ENCODE measurements around the gene SPECC1.
A peak's percentile ranks its signal among the peaks of the same experiment; 100 is the strongest.
"Not testable (repeated sequence)": the region's sequence is repeated elsewhere in the genome, so short reads cannot be mapped to it uniquely, and the experiment has no call there.

Gene SPECC1

DNA sequence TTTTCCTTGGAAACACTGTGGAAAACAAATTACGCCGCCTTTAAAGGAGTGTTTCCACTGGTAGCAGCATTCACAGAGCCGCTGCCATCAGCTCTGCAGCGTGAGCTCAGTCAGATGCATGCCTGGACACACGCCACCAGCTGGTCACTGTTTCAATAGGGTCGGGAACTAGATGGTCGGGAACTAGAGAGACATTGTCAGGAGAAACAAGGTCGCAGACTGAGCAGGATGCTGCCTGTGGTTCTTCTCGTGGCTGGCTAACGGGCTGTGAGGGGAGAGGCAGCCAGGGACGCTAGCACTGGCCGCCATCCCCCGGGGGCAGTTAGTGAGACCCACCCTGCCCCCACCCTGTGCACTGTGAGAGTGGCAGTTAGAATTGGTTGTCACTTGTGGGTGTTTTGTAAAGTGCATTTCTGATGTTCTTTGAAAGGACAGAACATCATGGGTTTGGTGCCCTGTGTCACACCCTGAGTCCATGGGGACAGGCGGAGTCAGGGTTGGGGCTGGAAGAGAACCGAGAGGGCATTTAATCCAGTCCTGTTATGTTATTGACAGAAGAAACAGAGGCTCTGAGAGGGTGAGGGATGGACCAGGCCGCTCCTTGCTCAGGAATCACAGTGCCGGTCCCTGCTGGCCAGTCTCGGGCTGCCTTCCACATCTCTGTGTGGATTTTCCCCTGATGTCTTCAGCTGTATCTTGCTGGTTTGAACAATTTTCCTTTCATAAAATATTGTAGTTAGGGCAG is 86.3 kb downstream of the SPECC1 start:
- no peak for DNase-seq

DNA sequence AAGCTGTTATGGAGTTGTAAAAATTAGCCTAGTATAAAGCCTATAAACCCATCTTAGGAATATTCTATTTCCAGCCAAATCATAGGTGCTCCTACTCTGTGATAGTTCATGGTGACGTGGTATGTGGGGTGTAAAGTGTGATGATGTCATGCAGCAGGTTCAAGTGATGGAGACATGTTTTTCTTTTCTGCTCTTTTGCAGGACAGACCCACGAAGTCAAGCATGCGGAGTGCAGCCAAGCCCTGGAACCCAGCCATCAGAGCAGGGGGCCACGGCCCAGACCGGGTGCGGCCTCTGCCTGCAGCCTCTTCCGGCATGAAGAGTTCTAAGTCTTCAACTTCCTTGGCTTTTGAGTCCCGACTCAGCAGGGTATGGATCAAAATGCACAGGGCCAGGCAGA is 87.3 kb downstream of the SPECC1 start:
- DNase-seq = no peak

DNA sequence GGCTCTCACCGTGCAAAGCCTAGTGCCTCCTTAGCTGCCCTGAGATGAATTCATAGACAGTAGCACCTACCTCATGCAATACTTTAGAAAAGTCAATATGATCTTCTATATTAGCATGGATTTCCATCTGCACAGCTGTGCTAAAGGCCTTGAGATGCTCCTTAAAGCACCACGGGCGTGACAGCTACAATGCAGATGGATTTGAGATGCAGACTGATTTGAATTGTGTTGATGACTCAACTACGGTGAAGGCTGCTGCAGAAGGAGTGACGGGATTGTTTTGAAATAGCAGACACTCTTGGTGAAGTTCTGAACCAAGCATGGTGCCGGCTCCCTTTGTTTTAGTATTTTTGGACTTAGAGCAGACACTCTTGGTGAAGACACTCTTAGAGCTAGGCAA is 88.2 kb downstream of the SPECC1 start:
- no peak for DNase-seq

DNA sequence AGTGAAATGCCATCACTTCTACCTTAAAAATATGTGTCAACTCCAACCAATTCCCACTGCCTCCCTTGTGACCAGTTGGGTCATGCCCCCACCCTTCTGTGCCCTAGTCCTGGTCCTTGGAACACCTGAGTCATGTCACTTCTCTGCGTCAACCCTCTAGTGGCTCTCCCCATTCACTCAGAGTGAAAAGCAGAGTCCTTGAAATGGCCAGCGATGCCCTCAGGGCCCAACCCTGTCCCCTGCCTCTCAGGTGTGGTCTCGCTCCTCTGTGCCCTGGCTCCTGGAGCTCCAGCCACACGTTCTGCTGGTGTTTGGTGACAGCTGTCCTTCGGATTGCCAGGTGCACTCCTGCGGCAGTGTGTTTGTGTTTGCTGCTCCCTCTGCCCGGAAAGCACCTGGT is 89.2 kb downstream of the SPECC1 start:
- DNase-seq = no peak

DNA sequence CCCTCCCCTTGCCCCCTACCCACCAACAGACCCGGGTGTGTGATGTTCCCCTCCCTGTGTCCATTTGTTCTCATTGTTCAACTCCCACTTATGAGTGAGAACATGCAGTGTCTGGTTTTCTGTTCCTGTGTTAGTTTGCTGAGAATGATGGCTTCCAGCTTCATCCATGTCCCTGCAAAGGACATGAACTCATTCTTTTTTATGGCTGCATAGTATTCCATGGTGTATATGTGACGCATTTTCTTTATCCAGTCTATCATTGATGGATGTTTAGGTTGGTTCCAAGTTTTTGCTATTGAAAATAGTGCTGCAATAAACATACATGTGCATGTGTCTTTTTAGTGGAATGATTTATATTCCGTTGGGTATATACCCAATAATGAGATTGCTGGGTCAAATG is 91.6 kb downstream of the SPECC1 start:
- DNase-seq = not testable (repeated sequence)

DNA sequence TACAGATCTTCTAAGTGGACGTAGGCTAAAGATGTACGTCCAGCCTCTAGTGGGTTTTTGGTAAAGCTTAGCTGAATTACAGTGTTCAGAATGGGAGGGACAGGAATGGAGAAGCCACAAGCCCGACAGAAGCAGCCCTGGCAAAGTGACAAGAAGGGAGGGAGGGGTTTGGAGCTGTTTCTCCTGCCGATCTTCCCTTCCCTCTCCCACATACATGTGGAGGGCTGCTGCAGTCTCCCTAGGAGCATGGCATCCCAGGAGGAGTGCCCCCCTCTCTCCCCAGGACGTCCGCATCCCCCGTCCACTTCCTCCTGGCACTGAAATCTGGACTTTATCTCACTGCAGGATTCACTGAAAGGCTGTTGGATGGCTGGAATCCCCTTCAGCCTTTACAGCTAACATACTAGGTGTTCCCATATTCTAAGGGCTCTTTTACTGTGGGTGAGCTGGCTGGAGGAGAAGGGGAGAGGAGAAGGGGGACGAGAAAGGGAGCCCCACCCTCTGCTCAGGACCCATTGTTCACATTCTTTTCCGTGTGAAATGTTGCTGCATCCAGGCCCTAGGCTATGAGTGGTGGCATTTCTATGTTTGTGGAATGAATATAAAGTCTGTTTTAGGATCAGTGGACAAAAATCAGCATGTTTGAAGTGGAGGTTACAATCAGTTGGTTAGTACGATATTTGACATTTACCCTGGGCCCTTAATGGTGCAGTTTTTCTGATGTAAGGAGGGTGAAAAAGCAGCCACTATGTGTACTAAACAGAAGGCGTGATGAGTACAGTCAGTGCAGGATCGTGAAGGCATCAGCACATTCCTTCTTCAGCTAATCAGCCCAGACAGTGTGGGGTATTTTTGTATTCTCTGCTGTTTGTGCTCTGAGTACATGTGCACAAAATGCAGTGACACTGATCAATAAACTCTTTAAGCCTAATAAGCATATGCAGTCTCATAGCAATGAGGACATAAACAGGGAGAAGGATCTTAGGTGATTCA is 94.6 kb downstream of the SPECC1 start:
- no peak for DNase-seq

DNA sequence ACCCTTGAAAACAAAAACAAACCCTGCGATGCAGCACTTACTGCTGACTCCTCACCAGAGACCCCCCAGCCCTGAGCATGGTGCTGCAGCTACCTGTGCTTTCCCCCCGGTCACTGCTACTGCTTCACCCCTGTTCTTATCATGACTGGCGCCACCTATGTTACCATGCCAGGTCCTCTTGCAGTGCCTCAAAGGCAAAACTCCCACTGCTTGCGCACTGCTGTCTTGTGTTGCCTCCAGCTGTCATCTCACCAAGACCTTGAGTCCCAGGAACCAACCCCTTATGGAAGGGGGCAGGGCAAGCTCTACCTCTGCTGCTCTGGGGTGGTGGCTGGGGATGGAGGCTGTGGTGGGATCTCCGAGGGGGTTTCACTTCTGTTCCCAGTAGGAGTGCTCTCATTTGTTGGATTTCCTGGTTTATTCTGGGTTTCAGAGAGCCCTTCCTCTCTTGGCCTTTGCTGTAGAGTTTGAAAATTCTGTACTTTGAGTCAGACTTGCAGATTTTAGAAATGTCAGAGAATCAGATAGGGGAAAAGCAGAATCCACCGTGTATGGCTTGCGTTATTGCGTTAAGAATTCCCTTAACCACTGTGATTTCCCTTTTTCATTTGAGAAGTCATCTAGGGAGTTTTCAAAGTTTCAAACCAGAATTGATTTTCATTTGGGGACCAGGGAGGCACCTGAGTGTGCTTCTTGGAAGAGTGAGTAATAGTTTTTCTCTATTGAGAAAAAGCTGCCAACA is 96.6 kb downstream of the SPECC1 start:
- DNase-seq = no peak

DNA sequence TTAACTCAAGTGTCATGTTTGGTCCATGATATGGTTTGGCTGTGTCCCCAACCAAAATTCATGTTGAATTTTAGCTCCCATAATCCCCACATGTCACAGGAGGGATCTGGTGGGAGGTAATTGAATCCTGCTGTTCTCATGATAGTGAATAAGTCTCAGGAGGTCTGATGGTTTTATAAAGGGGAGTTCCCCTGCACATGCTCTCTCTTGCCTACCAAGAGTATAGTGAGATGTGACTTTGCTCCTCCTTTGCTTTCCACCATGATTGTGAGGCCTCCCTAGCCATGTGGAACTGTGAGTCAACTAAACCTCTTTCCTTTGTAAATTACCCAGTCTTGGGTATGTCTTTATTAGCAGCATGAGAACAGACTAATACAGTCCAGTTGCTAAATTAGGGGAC is 97.3 kb downstream of the SPECC1 start:
- not testable (repeated sequence) for DNase-seq

DNA sequence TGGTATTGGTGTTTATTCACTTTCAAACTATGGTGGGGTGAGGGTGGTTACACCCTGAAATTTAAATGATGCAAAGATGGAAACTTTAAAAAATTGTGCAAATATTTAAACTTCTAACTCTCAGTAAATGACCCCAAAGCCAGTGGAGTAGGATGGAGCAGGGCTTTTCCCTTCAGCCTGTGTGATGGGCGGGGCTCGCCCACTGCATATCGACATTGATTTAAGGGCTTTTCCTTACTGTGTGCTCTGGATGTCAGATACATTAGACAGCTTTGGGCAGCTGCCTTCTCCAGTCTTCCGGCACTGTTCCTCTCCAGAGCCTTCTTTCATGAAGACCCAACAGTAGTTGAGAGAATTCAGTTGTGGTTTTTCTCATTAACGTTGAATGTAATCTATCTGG is 99.9 kb downstream of the SPECC1 start:
- no peak for DNase-seq

DNA sequence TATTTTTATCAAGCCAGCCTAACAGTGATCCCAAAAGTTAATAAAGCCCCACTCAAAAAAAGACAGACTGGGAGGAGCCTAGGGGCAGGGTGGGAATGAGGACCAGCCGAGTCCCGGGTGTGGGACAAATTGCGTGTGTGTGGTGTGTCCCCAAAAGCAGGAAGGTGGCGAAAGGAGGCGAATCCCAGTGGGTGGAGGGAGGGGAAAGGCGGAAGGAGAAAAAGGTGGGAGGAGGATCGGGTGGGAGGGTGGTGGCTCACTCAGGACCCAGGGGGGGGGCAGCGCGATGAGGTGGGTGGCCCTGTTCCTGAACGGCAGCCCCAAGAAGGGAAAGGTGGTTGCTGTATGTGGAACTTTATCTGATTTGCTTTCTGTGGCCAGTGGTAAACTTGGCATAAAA is 102.4 kb downstream of the SPECC1 start:
- no peak for DNase-seq

DNA sequence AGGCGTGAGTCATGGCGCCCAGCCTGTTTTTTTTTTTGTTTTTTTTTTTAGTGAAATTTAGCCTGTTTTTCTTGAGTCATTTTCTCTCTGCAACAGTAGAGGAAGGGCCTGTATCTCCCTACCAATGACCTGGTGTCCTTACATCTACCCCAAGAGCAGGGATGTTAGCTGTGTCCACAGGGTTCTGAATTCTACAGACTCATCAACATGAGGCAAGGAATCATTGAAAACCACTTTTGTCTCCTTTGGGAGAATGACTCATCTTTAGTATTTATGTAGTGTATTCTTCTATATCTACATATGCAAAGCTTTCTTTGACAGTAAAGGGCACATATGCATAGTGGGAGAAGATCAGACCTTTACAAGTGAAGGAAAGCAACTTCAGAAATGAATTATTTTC is 105.3 kb downstream of the SPECC1 start:
- DNase-seq = no peak

DNA sequence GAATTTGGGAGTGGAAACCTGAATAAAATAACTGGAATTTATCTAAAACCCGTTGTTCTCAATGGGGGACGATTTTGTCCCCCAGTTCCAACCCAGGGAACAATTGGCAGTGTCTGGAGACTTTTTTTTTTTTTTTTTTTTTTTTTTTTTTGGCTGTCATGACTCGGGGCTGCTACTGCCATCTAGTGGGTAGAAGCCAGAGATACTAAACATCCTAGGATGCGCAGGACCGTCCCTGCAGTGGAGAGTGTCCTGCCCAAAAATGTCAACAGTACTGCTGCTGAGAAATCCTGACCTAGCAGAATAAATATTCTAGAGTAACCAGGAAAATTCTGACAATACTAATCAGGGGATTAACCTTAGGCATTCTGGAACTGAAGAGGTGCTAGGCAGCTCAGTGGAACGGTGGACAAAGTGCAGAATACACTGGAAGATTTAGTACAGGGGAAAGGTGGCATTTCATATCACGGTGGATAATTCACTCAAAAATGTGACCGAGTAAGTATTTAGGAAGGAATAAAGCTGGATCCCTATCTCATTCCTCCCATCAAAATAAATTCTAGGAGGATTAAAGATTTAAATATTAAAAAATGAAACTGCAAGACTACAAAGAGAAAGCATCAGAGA is 107.6 kb downstream of the SPECC1 start:
- peak; percentile 55 for DNase-seq

DNA sequence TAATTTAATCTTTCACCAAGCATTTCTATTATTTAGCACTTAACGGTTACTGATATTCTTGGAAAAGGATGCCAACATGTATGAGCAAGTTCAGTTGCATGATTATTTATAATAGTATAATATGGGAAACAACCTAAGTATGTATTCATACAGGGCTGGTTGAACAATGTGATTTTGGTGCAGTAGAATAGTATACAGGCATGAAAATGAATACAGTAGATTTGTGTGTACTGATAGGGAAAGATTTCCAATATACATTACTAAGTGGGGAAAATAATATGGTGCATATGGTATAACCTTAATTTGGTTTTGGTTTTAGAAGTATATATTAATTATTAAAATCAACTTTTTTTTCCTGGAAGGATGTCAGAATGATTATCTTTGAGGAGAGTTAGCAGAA is 109.1 kb downstream of the SPECC1 start:
- DNase-seq = no peak

DNA sequence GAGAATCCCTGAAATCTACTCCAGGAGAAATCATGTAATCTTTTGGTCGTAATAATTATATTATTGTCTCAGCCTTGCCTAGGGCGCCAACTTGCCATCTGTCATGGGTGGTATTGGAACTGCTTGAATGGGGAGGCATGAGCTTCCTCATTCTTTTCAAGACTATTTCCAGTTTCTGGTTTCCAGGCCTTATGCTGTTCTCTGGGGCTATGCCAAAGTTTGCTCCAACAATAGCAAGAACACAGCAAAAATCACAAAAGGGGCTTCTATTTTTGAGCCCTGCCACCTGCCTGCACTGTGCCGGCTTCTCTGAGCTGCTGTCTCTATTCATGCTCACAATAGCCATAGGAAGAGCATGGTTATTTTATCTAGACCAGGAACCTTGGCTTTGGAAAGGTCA is 111.7 kb downstream of the SPECC1 start:
- no peak for DNase-seq

DNA sequence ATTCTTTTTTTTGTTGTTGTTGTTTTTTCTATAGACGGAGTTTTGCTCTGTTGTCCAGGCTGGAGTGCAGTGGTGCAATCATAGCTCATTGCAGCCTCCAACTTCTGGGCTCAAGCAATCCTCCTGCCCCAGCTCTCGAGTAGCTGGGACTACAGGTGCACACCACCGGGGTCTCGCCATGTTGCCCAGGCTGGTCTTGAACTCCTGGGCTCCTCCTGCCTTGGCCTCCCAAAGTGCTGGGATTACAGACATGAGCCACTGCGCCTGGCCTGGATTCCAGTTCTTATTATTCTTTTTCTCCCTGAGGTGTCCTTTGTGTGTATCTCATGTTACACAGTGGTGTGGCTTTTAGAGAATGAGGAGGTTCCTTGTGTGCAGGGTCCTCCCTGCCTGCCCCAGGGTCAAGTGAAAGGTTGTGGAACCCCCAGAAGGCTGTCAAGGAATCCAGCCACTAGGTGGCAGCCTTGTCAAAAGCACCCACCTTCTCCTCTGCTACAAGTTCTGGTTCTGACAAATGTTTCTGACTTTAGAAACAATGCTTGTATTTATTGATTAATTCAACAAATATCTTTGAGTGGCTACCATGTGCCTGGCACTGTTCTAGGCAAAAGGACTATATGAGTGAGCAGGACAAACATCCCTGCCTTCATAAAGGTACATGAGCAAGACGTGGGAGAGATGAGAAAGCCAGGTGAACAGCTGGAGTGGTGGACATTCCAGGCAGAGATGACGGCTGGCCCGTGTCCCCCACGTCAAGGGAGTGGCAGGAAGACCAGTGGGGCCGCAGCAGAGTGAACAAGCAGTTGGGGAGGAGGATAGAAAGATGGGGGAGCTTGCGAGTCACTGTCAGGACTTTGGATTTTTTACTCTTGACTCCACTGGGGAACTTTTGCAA is 112.4 kb downstream of the SPECC1 start:
- DNase-seq = peak; percentile 74

DNA sequence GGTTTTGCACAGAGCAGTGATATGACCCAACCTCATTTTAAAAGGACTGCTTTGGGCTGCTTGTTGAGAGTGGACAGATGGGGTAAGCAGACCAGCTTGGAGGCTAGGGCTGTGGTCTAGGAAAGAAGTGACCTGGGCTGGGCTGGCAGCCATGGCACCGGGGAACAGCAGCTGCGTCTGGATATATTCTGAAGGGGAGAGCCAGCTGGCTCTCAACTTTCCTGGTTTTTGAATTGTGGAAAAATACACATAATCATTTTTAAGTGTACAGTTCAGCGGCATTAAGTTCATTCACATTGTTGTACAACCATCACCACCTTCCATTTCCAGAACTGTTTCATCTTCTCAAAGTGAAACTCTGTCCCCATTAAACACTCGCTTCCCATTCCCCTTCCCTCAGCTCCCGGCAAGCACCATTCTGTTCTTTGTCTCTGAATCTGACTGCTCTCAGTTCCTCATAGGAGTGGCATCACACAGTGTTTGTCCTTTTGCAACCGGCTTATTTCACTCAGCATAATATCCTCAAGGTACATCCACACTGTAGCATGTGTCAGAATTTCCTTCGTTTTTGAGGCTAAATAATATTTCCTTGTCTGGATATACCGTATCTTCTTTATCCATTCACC is 113.2 kb downstream of the SPECC1 start:
- no peak for DNase-seq

DNA sequence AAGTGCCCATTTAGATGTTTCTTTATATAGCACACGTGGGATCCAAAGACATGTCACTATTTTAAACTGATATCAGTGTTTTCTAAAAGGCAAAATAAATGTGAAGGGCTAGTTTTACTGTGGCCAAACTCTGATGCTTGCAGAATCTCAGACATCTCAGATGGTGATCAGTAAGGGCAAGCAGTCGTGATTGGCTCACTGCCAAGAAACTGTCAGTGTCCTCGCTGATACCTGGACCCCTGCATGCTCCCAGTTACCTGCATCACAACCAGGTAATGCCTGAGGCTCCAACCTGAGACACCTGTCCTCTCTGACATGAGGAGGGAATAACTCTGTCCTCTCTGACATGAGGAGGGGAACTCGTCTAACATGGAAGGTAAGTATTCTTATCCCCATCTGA is 114.0 kb downstream of the SPECC1 start:
- no peak for DNase-seq

DNA sequence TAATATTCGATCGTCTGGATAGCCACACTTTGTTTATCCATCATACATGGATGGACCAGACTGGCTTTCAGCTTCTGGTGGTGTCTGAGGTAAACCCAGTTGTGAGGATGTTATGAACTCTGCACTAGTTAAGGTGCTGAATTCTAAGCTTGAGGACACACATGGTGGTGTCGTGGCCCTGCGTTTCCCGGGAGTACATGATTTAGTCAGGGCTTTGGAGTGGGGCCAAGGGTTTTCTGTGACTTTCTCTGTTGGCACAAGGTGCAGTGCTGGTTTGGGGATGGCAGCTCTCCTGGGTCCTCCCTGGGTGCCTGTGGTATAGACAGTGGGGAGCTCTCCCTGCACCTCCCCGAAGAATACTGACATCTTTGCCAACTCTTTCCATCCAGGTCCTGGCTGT is 116.6 kb downstream of the SPECC1 start:
- DNase-seq = no peak

DNA sequence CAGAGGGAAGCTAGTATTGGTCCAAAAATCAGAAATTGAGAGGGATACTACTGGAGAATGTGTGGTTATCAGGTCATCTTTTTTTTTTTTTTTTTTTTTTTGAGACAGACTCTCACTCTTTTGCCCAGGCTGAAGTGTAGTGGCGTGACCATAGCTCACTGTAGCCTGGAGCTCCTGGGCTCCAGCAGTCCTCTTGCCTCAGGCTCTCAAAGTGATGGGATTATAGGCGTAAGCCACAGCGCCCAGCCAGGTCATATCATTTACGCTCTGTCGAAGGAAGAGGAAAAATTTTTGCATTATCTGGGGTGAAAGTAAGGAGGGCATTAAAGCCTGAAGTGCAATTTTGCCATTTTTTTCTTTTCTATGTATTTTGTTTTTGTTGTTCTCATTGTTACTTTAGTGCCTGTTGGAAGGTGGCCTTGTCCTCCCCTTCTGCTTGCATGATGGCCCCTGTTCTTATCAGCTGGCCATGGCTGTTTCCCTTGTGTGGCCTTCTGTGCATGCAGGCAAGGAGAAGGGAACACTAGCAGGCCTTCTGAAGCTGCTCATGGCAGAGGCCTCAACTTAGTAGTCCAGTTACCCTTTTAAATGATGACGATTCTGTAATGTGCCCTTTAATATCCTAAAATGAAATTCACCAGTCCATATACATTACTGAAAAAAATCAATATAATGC is 118.3 kb downstream of the SPECC1 start:
- DNase-seq = no peak

DNA sequence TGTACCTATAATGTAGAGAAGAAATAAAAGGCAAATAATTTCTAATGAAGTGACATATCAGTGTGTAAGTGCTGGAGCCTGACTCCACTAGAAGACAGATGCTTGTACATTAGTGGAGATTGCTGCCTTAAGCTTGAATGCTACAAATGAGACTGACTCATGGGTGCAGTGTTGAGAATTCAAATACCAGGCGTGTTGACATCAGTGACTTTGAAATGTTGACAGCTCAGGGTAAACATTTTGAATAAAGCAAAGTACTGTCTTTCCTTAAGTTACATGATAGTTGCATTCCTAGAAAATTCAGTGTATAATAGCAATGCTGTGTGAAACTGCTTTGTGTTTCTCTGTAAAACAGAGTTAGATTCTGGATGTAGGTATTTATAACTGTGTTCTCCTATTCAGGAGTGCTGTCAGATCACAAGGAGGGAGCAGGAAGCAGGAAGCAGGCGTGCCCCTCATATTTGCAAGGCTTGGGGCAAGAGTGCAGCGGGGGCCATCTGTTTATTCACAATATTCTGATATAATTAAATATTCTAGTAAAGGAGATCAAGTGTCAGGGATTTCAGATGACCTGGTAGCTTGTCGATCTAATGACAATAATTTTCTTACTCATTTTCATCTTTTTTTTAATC is 119.0 kb downstream of the SPECC1 start:
- no peak for DNase-seq

Data from activated naive CD4-positive, alpha-beta T cell treated with anti-CD3 and anti-CD28 coated beads, Interleukin-2, amount 50 U/mL, for 16 hours (primary cell).